NCI-H2029 treated with DMSO at 0.1 percent for 48 hours (cell line): ENCODE data around the gene SLC66A1.

ENCODE experiments used
- DNase-seq: peaks from one replicate; lab custom pipeline; 2025; lab: John Stamatoyannopoulos, UW

SLC66A1 gene

GRCh38 chr1:19305880-19306279, 6.2 kb upstream of the SLC66A1 start:
- no peak for DNase-seq

GRCh38 chr1:19306941-19307340, 5.2 kb upstream of the SLC66A1 start:
- DNase-seq, result no peak

DNA sequence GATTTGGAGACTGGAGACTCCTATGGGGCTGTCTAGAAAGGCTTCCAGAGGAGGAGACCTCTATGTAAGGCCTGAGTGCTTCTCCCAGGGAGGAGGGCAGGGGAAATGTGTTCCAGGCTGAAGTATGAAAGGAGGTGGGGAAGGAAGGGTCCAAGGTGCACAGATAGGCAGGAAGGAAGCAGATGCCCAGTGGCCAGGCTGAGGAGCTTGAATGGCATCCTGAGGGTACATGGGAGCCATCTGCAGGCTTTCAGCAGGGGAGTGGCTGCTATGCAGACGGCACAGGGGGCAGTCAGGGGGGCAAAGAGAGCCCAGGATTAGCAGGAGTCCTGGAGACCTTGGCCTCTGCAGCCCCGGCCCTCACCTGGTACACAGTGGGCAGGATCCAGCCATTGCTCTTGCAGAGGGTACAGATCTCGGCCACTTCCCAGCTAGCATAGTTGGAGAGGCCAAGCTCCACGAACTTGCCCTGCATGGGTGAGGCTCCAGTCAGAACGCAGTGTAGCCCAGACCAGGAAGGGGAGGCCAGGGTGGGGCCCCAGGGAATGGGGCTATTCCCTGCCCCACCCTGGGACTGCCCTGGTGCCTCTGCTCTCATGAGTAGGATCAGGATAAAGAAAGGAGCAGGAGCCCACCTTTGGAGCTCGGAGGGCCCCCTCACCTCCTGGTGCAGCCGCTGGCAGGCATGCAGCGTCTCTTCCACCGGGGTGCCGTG, 4.2 kb upstream of the SLC66A1 start:
- no peak for DNase-seq

GRCh38 chr1:19308509-19308907, 3.6 kb upstream of the SLC66A1 start:
- DNase-seq, result no peak

DNA sequence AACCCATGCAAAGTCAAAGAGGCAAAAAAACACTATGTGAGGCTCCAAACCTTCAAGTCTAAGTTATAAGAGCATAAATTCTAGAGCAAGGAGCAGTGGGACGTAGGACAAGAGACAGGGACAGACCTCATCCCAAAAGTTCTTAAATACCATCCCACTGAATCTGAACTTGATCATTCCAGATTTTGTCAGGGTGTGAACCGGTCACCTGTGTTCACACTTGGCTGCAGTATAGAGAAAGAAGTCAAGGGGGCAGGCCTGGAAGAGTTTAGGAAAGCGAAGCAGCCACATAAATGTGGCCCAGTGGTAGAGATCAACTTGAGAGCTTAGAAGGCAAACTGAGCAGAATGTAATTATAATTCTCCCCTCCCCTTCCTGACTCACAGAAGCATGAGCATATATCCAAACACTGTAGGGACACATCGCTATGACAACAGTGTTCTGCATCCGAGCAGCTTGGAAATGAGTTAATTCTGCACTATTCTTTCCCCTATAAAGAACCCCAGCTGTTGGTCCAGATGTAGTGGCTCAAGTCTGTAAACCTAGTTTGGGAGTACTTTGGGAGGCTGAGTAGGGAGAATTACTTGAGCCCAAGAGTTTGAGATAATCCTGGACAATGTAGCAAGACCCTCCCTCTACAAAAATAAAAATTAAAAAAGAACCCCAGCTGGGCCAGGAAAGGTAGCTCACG, 2.9 kb upstream of the SLC66A1 start:
- no peak for DNase-seq

DNA sequence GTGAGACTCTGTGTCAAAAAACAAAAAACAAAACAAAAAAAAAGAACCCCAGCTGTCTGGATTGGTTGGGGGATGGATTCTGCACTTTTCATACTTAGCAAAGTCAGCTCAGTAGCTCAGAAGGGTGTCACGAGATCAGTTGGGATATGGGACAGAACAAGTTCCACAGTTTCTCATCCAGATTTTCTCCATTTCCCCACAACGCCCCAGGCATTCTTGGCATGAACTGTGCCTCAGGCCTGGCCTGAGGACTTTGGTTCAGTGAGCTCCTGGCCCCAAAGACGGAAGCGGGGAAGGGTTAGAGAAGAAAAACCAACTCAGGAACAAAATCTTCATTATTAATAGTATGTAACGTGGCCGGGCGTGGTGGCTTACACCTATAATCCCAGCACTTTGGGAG, 2.1 kb upstream of the SLC66A1 start:
- DNase-seq, result no peak

DNA sequence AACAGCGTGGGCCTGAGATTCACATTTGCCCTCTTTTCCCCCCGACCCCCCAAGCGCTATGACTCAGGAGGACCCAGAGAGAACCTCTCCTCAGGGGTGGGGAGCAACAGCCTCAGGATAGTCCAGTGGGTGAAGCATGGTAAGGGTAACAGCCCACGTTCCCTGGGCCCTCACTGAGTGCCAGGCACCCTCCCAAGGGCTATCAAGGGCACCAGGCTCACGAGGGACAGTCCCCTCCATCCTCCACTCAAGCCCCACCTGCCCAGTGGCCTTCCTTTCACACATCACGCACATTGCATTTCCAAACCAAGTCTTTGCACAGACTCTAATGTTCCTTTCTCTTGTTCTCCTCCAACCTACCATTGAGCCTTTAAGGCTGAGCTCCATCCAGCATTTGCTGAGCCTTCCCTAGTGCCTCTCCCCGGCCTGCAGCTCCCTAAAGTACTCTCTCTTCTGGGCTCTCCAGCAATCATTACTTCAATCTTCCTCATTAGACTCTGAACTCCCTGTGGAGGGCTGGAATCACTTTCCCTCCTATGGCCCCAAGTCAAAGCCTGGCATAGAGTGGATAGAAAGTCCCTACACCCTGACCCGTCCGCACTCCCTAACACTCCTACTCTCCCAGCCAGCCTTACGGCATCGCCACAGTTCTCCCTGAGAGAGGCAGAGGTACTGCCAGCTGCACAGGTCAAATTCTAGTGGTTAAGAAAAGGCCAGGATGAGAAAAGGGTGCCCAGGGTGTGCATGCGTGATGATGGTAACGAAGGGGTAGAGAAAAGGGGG, 1.2 kb upstream of the SLC66A1 start:
- DNase-seq, result no peak

GRCh38 chr1:19311503-19311930, 609 bp upstream of the SLC66A1 start:
- DNase-seq, result no peak

DNA sequence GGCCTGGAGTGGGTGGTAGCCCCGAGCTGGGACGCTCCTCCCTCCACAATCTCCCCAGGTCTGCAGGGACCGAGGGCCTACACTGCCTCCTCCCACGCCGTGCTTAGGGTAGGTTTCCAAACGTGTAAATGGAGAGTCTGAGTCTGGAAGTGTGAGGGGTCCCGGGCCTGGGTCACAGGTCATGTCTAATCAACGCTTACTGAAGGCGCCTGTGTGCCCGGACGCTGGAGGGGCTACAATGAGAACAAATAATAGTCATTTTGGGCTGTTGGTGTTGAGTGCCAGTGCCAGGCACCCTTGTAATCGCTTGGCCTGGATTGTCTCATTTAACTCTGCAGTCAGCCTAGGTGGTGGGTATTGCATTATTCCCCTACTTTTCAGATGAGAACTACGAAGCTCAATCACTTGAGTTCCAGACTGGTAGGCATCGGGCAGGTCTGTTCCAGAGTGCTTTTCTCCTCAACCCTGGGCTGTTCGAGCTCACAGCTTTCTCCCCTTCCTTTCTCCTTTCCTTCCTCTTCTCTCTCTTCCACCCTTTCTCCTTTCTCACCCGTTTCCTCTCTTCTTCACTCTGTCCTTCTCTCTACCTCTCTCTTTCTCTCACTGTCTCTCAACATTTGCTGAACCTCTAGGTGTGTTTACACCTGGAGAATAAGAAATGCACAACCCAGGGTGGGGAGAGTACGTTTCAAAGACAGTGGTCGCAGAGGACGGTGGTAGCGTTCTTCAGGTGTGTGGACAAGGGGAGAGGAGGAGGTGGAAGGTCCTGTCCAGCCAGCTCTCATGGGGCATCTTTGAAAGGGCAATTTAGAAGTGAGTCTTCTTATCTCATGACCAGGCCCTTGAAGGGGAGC, 883 bp downstream of the SLC66A1 start:
- DNase-seq, result no peak

GRCh38 chr1:19313636-19313959, 1.5 kb downstream of the SLC66A1 start:
- no peak for DNase-seq

DNA sequence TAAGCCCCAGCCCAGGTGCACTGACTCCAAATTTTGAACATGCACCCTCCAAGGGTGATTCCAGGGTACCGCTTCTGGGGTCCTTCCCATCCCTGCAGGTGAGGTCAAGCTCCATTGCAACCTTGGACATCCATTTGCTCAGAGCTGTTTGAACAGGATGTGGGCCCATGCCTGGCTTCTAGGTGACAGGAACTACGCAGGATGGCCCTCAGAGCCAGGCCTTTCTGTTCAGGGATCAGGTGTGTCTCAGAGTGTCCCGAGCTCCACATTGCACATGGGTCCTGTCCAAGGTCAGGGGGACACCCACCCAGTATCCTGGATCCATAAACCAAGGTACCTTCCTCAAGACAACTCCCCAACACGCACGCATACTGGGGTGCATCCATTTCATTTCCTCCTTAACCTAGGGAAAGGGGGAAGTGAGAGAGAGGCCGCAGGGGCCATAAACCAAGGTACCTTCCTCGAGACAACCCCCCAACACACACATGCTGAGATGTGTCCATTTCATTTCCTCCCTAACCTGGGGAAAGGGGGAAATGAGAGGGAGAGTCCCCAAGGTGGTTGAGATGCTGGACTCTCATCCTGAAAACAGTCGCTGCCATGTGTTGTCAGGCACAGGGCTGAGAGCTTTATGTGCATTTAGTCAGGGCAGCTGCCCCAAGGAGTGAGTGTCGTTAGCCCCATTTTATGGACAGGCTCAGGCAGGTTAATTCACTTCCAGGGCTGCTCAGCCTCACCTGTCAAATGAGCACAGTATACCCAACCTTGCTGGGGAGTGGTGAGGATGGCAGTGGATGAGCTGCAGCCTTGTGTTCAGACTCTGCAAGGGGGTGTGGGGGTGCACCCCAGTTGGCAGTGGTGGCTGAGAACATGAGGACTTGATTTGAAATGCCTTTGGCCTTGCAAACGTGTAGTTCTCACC, 2.1 kb downstream of the SLC66A1 start:
- no peak for DNase-seq

DNA sequence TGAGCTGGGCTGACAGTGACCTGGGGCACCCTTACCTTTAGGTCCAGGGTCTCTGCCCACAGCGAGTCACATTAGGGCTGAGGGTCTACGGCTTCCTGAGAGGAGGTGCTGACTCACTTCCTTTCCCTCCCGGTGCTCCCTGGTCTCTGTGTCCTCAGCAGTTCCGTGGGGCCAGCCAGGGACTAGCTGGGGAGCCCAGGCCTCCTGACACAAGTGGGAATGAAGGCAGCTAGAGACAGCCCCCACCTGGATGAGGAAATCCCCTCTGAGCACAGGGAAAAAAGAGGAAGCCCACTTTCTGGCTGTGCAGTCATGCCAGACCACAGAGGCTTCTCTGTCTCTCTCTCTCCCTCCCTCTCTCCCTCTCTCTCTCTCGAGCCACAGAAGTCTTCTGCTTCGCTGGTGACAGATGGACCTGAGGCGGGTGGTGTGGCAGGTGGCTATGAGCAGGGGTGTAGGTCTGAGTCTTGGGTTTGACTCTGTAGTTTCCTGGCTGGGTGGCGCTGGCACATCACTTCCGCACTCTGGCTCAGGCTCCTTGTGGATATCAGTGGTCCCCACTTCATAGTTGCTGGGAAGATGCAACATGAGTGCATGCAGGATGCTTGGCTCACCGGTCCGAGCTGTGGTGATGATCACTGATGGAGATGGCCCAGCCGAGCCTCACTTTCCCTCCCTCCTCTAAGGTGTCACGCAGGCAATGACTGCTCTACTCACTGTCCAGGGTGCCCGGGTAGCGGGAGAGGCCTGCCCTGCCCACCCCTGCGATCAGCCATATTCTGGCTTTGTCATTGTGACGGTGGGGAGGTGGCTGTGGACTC, 3.5 kb downstream of the SLC66A1 start:
- DNase-seq, result no peak

- no peak for DNase-seq
Measured at GRCh38 chr1:19317126-19317910, 5.2 kb downstream of the SLC66A1 start.

DNA sequence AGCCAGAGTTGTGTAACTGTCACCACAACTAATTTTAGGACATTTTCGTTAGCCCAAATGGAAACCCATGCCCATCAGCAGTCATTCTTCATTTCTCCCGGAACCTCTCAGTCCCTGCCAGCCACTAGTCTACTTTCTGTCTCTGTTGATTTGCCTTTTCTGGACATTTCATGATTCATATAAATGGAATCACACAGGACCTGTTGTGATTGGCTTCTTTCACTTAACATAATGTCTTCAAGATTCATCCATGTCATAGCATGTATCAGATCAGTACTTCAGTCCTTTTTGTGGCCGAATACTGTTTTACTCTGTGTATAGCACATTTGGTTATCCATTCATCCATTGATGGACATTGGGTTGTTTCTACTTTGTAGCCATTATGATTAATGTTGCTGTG, 7.1 kb downstream of the SLC66A1 start:
- DNase-seq, result no peak

- DNase-seq, result no peak
Measured at GRCh38 chr1:19321071-19321470, 8.9 kb downstream of the SLC66A1 start.

- no peak for DNase-seq
Measured at GRCh38 chr1:19322481-19322880, 10.4 kb downstream of the SLC66A1 start.

GRCh38 chr1:19323987-19324664, 12.0 kb downstream of the SLC66A1 start:
- no peak for DNase-seq

GRCh38 chr1:19324665-19324990, 12.5 kb downstream of the SLC66A1 start:
- no peak for DNase-seq

DNA sequence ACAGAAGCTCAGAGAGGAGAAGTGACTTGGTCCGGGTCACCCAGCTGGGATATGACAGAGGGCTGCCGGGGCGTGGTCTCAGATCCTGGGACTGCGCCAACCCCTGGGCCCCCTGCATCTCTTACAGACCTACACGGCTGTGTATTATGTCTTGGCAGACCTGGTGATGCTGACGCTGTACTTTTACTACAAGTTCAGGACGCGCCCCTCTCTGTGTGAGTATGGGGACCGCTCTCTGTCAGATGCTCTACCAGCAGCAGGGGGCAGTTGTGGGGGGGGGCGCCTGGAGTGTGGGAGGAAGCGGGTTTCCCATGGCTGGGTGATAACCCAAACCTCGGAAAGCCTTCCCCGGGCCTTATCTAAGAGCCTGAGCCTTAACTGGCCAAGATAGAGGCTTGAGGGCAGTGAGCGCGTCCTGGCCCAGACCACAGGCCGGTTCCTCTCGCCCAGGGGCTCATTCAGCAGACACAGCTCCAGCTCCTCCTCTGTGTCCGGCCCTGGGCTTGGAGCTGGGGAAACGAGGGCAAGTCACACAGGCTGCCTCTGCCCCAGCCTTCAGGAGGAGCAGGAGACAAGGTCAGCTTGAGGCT, 13.3 kb downstream of the SLC66A1 start:
- DNase-seq, result no peak
